HepG2 (cell line): Measurements from ENCODE around the gene SNX24. TPM values are rescaled to one million over a fixed set of nuclear protein-coding genes. Genes with fewer than 3 reads are reported as not detected.

Experiments used
- ADNP ChIP-seq: sonication (generic); formaldehyde crosslinking; IDR thresholded peaks from 2 replicates; pipeline ENCODE4 v1.4.0; 2020; ENCODE audit warnings: missing genetic modification reagents
- BCL3 ChIP-seq: sonication (generic); formaldehyde crosslinking; IDR thresholded peaks from 2 replicates; pipeline ENCODE4 v1.5.1; 2020; ENCODE audit warnings: mild to moderate bottlenecking, missing genetic modification reagents, moderate library complexity
- ERF ChIP-seq: IDR thresholded peaks from 2 replicates; pipeline ENCODE4 v1.6.1; 2018; ENCODE audit warnings: missing biosample characterization, missing genetic modification reagents
- ETV5 ChIP-seq: IDR thresholded peaks from 2 replicates; pipeline ENCODE4 v1.6.1; 2018; ENCODE audit warnings: missing biosample characterization, missing genetic modification reagents, inconsistent platforms, borderline replicate concordance
- FOXP1 ChIP-seq, 2 experiments: fragments of 450-650 bp in 1 of 2; IDR thresholded peaks; 2 replicates each; pipeline ENCODE4 v1.6.1; 2017 to 2018; ENCODE audit warnings: antibody characterized with exemption in 1 of 2
- GATAD2A ChIP-seq: IDR thresholded peaks from 2 replicates; pipeline ENCODE4 v1.6.1; 2016
- HIC2 ChIP-seq: sonication (generic); formaldehyde crosslinking; IDR thresholded peaks from 2 replicates; pipeline ENCODE4 v1.9.0; 2022; ENCODE audit warnings: low read depth, missing genetic modification reagents
- KDM1A ChIP-seq: IDR thresholded peaks from 2 replicates; pipeline ENCODE4 v1.6.1; 2016; ENCODE audit warnings: missing compliant biosample characterization
- KDM5B ChIP-seq: sonication (generic); formaldehyde crosslinking; IDR thresholded peaks from 2 replicates; pipeline ENCODE4 v1.4.0; 2020; ENCODE audit warnings: missing genetic modification reagents, mild to moderate bottlenecking, borderline replicate concordance
- MNT ChIP-seq: fragments of 450-650 bp; IDR thresholded peaks from 2 replicates; pipeline ENCODE4 v1.6.1; 2016
- MZF1 ChIP-seq: sonication (generic); formaldehyde crosslinking; IDR thresholded peaks from 2 replicates; pipeline ENCODE4 v1.8.1; 2023; ENCODE audit warnings: mild to moderate bottlenecking, missing genetic modification reagents, borderline replicate concordance
- RBFOX2 ChIP-seq: fragments of 200-400 bp; formaldehyde crosslinking; IDR thresholded peaks from 2 replicates; pipeline ENCODE4 v1.6.1; 2017; ENCODE audit warnings: low read depth, mild to moderate bottlenecking, low read length
- RFX3 ChIP-seq: IDR thresholded peaks from 2 replicates; pipeline ENCODE4 v1.6.1; 2016; ENCODE audit warnings: missing biosample characterization, missing genetic modification reagents
- RNF219 ChIP-seq: sonication (generic); formaldehyde crosslinking; IDR thresholded peaks from 2 replicates; pipeline ENCODE4 v1.5.0; 2020; ENCODE audit warnings: mild to moderate bottlenecking, missing genetic modification reagents
- SMAD3 ChIP-seq: sonication (generic); formaldehyde crosslinking; IDR thresholded peaks from 2 replicates; pipeline ENCODE4 v1.4.0; 2020; ENCODE audit warnings: missing genetic modification reagents
- ZNF275 ChIP-seq: sonication (generic); formaldehyde crosslinking; IDR thresholded peaks from 2 replicates; pipeline ENCODE4 v1.8.0; 2022; ENCODE audit warnings: missing genetic modification reagents, mild to moderate bottlenecking, inconsistent platforms, borderline replicate concordance
- ZNF3 ChIP-seq: IDR thresholded peaks from 2 replicates; pipeline ENCODE4 v1.7.0; 2017; ENCODE audit warnings: inconsistent platforms
- ZNF329 ChIP-seq: sonication (generic); formaldehyde crosslinking; IDR thresholded peaks from 2 replicates; pipeline ENCODE4 v1.9.0; 2021; ENCODE audit warnings: low read depth, mild to moderate bottlenecking, missing genetic modification reagents
- ZNF816 ChIP-seq: sonication (generic); formaldehyde crosslinking; IDR thresholded peaks from 2 replicates; pipeline ENCODE4 v1.8.0; 2022; ENCODE audit warnings: missing genetic modification reagents, mild to moderate bottlenecking, borderline replicate concordance
- ZSCAN31 ChIP-seq: sonication (generic); formaldehyde crosslinking; IDR thresholded peaks from 2 replicates; pipeline ENCODE4 v1.5.0; 2020; ENCODE audit warnings: low read depth, mild to moderate bottlenecking, missing genetic modification reagents
- polyA plus RNA-seq, 8 experiments: library from polyadenylated mRNA; depleted of rRNA in 3 of 8; stranded (reverse) in 7 of 8; unstranded in 1 of 8; fragments of >200 nt; fragmentation: Illumina TruSeq in 4 of 8; extraction: Trizol in 4 of 8; gene quantifications; 2 replicates each; pipeline versions ENCODE4 v1.2.1 to v1.2.3, GENCODE V29; 2011 to 2016; ENCODE audit warnings: low read depth in 4 of 8, missing spikeins in 1 of 8, mixed read lengths in 1 of 8; ENCODE audit not compliant: insufficient read depth in 1 of 8
- total RNA-seq, 5 experiments: library from RNA; depleted of rRNA; stranded (reverse); fragments of >200 nt; fragmentation: Illumina TruSeq; extraction: Trizol; gene quantifications; 2 replicates each; pipeline ENCODE4 v1.2.3, GENCODE V29; 2016; ENCODE audit warnings: low read depth in 1 of 5

Gene SNX24
- total and polyA plus RNA-seq, 2 of the 13 experiments (the other 11 are each of a cell fraction or from before 2014, with no cell fraction given): 7.2 to 23.7 TPM

- TF ChIP-seq ZSCAN31: peak; percentile 65; the same call in 1 of the 2 replicates
- no peak for TF ChIP-seq MZF1 (CRISPR knock-in tag)
- no peak for TF ChIP-seq ERF (CRISPR knock-in tag)
- TF ChIP-seq KDM1A (CRISPR knock-in tag): peak; percentile 45; the same call in 1 of the 2 replicates
- TF ChIP-seq RNF219 (CRISPR knock-in tag): no peak
- no peak for TF ChIP-seq SMAD3 (CRISPR knock-in tag)
- no peak for TF ChIP-seq FOXP1 (IDR thresholded peaks at IDR 0.05)
- TF ChIP-seq FOXP1 (CRISPR knock-in tag; IDR thresholded peaks at IDR 0.05): no peak
- no peak for TF ChIP-seq ZNF3 (CRISPR knock-in tag)
- no peak for TF ChIP-seq HIC2 (CRISPR knock-in tag)
- no peak; the same call in 1 of the 2 replicates for TF ChIP-seq ETV5 (CRISPR knock-in tag)
- TF ChIP-seq BCL3 (CRISPR knock-in tag): no peak
- TF ChIP-seq ZNF275 (CRISPR knock-in tag): no peak
- TF ChIP-seq GATAD2A (CRISPR knock-in tag): no peak
- no peak for TF ChIP-seq ZNF816 (CRISPR knock-in tag)
- no peak for TF ChIP-seq ADNP (CRISPR knock-in tag)
- no peak for TF ChIP-seq MNT
- no peak for TF ChIP-seq RFX3
- peak; percentile 82 for TF ChIP-seq RBFOX2
- TF ChIP-seq ZNF329: no peak
- TF ChIP-seq KDM5B: peak; percentile 47; the same call in 1 of the 2 replicates
These were observed 191.1 kb downstream of the SNX24 start, which contains the start of gene PPIC (continued) for GRCh38 chr5:123036391-123037103.
